GM12878 (cell line): ENCODE data around the gene ALMS1.

Source experiments
- KDM1A ChIP-seq: fragments of 200-600 bp; sonication (generic); IDR thresholded peaks from 2 replicates; pipeline ENCODE4 v1.6.1; 2016; ENCODE audit warnings: borderline replicate concordance
- TCF3 ChIP-seq: IDR thresholded peaks from 2 replicates; pipeline ENCODE4 v1.6.1; 2012; ENCODE audit warnings: low read depth, mild to moderate bottlenecking, low read length, borderline replicate concordance; ENCODE audit not compliant: insufficient read depth

DNA sequence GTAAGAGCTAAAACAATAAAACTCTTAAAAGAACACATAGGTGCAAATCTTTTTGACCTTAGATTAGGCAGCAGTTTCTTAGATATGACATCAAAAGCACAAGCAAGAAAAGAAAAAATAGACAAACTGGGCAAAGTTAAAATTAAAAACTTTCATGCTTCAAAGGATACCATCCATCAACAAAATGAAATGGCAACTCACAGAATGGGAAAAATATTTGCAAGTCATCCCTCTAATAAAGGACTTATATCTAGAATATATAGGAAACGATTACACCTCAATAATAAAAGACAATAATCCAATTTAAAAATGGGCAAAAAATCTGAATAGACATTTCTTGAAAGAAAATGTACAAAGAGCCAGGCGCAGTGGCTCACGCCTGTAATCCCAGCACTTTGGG is 29.5 kb upstream of the ALMS1 start:
- TF ChIP-seq KDM1A (no peak), TCF3 (no peak)
